HepG2 (cell line): ENCODE measurements around the gene COL25A1. TPM values are rescaled to one million over a fixed set of nuclear protein-coding genes. Genes with fewer than 3 reads are reported as not detected.

Source experiments
- ATAC-seq: fragments of 200-7000 bp; cut with Tn5 transposase; 3 replicates; pipeline ENCODE4 v1.9.1; 2020; ENCODE audit warnings: mild to moderate bottlenecking, moderate library complexity
- BruUV-seq: library from RNA; stranded (reverse); fragments of 400-500 nt; replicated peaks from 2 replicates; lab custom pipeline; 2021; lab: Mats Ljungman, UMichigan
- CTCF ChIA-PET: fragments of 300-600 bp; formaldehyde crosslinking; extraction: SDS; loops from one replicate; lab custom pipeline; 2021; ENCODE audit warnings: low total read pairs, inconsistent platforms, low intra/inter-chr PET ratio; lab: Yijun Ruan, JAX
- POLR2A ChIA-PET: fragments of 350-600 bp; sonication (Branson Sonifier 250); formaldehyde crosslinking; loops from one replicate; lab custom pipeline; 2020; ENCODE audit warnings: antibody characterized with exemption, inconsistent platforms; lab: Yijun Ruan, JAX
- DNase-seq: peaks from one replicate; pipeline ENCODE4 v3.0.0-alpha.2; 2015; ENCODE audit warnings: low spot score
- FAIRE-seq: peaks from 3 replicates; lab custom pipeline; 2011; peaks lifted over from hg19 to GRCh38; lab: Jason Lieb, UNC
- H2AFZ ChIP-seq: one replicate; pipeline ENCODE4 v1.6.1; 2011; ENCODE audit warnings: low read length, inconsistent platforms
- H3K27ac ChIP-seq: fragments of 300-600 bp; 3 replicates; pipeline ENCODE4 v1.8.0; 2011; ENCODE audit warnings: mixed run types, mild to moderate bottlenecking, mixed read lengths, low read length, inconsistent platforms; ENCODE audit not compliant: insufficient read depth; ENCODE audit errors: extremely low read length
- H3K27me3 ChIP-seq, 2 experiments: fragments of 200-600 bp in 1 of 2; 2 replicates in 1 of 2; 3 replicates in 1 of 2; pipeline versions ENCODE4 v1.6.0 to v1.8.0; 2011; ENCODE audit warnings: low read length in 2 of 2, mild to moderate bottlenecking in 2 of 2, moderate library complexity in 2 of 2, inconsistent platforms in 1 of 2; ENCODE audit not compliant: insufficient read depth in 2 of 2, control insufficient read depth in 1 of 2
- H3K36me3 ChIP-seq, 2 experiments: fragments of 200-600 bp in 1 of 2; replicated peaks in 1 of 2; 2 replicates in 1 of 2; 3 replicates in 1 of 2; pipeline versions ENCODE4 v1.5.1 to v1.8.0; 2011; ENCODE audit warnings: low read length in 2 of 2, inconsistent platforms in 1 of 2; ENCODE audit not compliant: insufficient read depth in 2 of 2, control insufficient read depth in 1 of 2
- H3K4me1 ChIP-seq: 2 replicates; pipeline ENCODE4 v1.5.1; 2012; ENCODE audit warnings: low read length, inconsistent platforms; ENCODE audit not compliant: insufficient read depth
- H3K4me2 ChIP-seq: 2 replicates; pipeline ENCODE4 v1.6.0; 2011; ENCODE audit warnings: low read depth, low read length, inconsistent platforms
- H3K4me3 ChIP-seq, 3 experiments: fragments of 200-600 bp in 1 of 3; sonication (generic), shearing (Covaris generic) in 1 of 3; replicated peaks in 1 of 3; 2 replicates each; pipeline ENCODE4 v1.5.1; 2011 to 2016; ENCODE audit warnings: low read length in 3 of 3, inconsistent platforms in 2 of 3, low read depth in 2 of 3, mild to moderate bottlenecking in 2 of 3, control low read depth in 1 of 3, mixed read lengths in 1 of 3; ENCODE audit not compliant: insufficient read depth in 1 of 3
- H3K79me2 ChIP-seq: one replicate; pipeline ENCODE4 v1.6.1; 2011; ENCODE audit warnings: low read length, inconsistent platforms; ENCODE audit not compliant: insufficient read depth
- H3K9ac ChIP-seq: 2 replicates; pipeline ENCODE4 v1.6.0; 2011; ENCODE audit warnings: mild to moderate bottlenecking, low read depth, low read length, inconsistent platforms; ENCODE audit not compliant: insufficient read depth
- H3K9me3 ChIP-seq: 2 replicates; pipeline ENCODE4 v1.5.1; 2012; ENCODE audit warnings: mild to moderate bottlenecking, low read length
- H4K20me1 ChIP-seq: 2 replicates; pipeline ENCODE4 v1.6.0; 2011; ENCODE audit warnings: inconsistent platforms, mild to moderate bottlenecking, low read length, moderate library complexity; ENCODE audit not compliant: insufficient read depth
- HNRNPUL1 ChIP-seq: fragments of 200-400 bp; formaldehyde crosslinking; IDR thresholded peaks from 2 replicates; pipeline ENCODE4 v1.6.1; 2017; ENCODE audit warnings: low read depth, mild to moderate bottlenecking, low read length, moderate library complexity
- MAFF ChIP-seq: IDR thresholded peaks from 2 replicates; pipeline ENCODE4 v1.6.1; 2011; ENCODE audit warnings: low read depth, low read length, improper control_type of control experiment
- RXRA ChIP-seq: sonication (generic); formaldehyde crosslinking; IDR thresholded peaks from 2 replicates; pipeline ENCODE4 v1.5.1; 2020; ENCODE audit warnings: missing genetic modification reagents
- ZNF362 ChIP-seq: sonication (generic); formaldehyde crosslinking; IDR thresholded peaks from 2 replicates; pipeline ENCODE4 v1.4.0; 2020; ENCODE audit warnings: missing genetic modification reagents, mild to moderate bottlenecking, borderline replicate concordance
- ZNF609 ChIP-seq: sonication (generic); formaldehyde crosslinking; IDR thresholded peaks from 2 replicates; pipeline ENCODE4 v1.4.0; 2020; ENCODE audit warnings: mild to moderate bottlenecking, missing genetic modification reagents, borderline replicate concordance
- WGBS: methylation state at CpG from one replicate; pipeline ENCODE4 v1.1.6; 2017; ENCODE audit warnings: low lambda C conversion rate; 5-methylcytosine and 5-hydroxymethylcytosine counted together
- in situ Hi-C: cut with HindIII; loops from 2 replicates; pipeline ENCODE4 v1.10.0; 2017; ENCODE audit warnings: low pct_unique_long_range_greater_than_20kb; ENCODE audit not compliant: extremely low pct_ligation_motif_present
- intact Hi-C: fragments of 100-400 bp; cut with micrococcal nuclease; formaldehyde crosslinking; loops from one replicate; pipeline ENCODE4 v1.10.0; 2022; ENCODE audit not compliant: unreplicated experiment
- polyA plus RNA-seq, 8 experiments: library from polyadenylated mRNA; depleted of rRNA in 3 of 8; stranded (reverse) in 7 of 8; unstranded in 1 of 8; fragments of >200 nt; fragmentation: Illumina TruSeq in 4 of 8; extraction: Trizol in 4 of 8; gene quantifications; 2 replicates each; pipeline versions ENCODE4 v1.2.1 to v1.2.3, GENCODE V29; 2011 to 2016; ENCODE audit warnings: low read depth in 4 of 8, missing spikeins in 1 of 8, mixed read lengths in 1 of 8; ENCODE audit not compliant: insufficient read depth in 1 of 8
- total RNA-seq, 5 experiments: library from RNA; depleted of rRNA; stranded (reverse); fragments of >200 nt; fragmentation: Illumina TruSeq; extraction: Trizol; gene quantifications; 2 replicates each; pipeline ENCODE4 v1.2.3, GENCODE V29; 2016; ENCODE audit warnings: low read depth in 1 of 5
- TF ChIP-seq, protein P1 (sequence below): sonication (generic); formaldehyde crosslinking; IDR thresholded peaks from 2 replicates; pipeline ENCODE4 v1.4.0; 2020; ENCODE audit warnings: missing genetic modification reagents, mild to moderate bottlenecking, borderline replicate concordance
- TF ChIP-seq, protein P2 (sequence below): sonication (generic); formaldehyde crosslinking; IDR thresholded peaks from 2 replicates; pipeline ENCODE4 v1.8.1; 2023; ENCODE audit warnings: mild to moderate bottlenecking, inconsistent platforms, moderate library complexity, missing genetic modification reagents, borderline replicate concordance

COL25A1 gene
- total and polyA plus RNA-seq, 2 of the 13 experiments (the other 11 are each of a cell fraction or from before 2014, with no cell fraction given), result not detected

- no peak for TF ChIP-seq ZNF609 (CRISPR knock-in tag)
These were observed 291.0 kb downstream of the COL25A1 start (continued) for GRCh38 chr4:109011241-109012026.

GRCh38 chr4:109010521-109010920, 291.9 kb downstream of the COL25A1 start:
- BruUV-seq, result no TSS peak

More at GRCh38 chr4:109010521-109010920, 291.9 kb downstream of the COL25A1 start:
- Histone ChIP-seq H3K9me3 (no peaks in the 10 kb centered on the region), H3K79me2 (no peaks in the 10 kb centered on the region), H2AFZ (no peak overlapping the region), H3K27me3 (no peaks in the 10 kb centered on the region), H3K4me2 (no peak overlapping the region), H3K27ac (no peak overlapping the region), H3K4me3 (no peak overlapping the region), H4K20me1 (no peaks in the 10 kb centered on the region), H3K4me1 (no peaks in the 10 kb centered on the region), H3K9ac (no peak overlapping the region), H3K36me3 (no peaks in the 10 kb centered on the region)
- ChIA-PET POLR2A (no interaction called here), CTCF (no interaction called here)
- ATAC-seq (no peak), FAIRE-seq (no peak), DNase-seq (no peak)
- 47% methylated on average over 2 of the region's 2 CpGs for WGBS
- TF ChIP-seq ZNF362 (no peak), HNRNPUL1 (no peak), RXRA (no peak), MAFF (no peak)
- TF ChIP-seq, protein P1, sequence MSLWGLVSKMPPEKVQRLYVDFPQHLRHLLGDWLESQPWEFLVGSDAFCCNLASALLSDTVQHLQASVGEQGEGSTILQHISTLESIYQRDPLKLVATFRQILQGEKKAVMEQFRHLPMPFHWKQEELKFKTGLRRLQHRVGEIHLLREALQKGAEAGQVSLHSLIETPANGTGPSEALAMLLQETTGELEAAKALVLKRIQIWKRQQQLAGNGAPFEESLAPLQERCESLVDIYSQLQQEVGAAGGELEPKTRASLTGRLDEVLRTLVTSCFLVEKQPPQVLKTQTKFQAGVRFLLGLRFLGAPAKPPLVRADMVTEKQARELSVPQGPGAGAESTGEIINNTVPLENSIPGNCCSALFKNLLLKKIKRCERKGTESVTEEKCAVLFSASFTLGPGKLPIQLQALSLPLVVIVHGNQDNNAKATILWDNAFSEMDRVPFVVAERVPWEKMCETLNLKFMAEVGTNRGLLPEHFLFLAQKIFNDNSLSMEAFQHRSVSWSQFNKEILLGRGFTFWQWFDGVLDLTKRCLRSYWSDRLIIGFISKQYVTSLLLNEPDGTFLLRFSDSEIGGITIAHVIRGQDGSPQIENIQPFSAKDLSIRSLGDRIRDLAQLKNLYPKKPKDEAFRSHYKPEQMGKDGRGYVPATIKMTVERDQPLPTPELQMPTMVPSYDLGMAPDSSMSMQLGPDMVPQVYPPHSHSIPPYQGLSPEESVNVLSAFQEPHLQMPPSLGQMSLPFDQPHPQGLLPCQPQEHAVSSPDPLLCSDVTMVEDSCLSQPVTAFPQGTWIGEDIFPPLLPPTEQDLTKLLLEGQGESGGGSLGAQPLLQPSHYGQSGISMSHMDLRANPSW, result no peak
- TF ChIP-seq, protein P2, sequence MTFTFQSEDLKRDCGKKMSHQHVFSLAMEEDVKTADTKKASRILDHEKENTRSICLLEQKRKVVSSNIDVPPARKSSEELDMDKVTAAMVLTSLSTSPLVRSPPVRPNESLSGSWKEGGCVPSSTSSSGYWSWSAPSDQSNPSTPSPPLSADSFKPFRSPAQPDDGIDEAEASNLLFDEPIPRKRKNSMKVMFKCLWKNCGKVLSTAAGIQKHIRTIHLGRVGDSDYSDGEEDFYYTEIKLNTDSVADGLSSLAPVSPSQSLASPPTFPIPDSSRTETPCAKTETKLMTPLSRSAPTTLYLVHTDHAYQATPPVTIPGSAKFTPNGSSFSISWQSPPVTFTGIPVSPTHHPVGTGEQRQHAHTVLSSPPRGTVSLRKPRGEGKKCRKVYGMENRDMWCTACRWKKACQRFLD (CRISPR knock-in tag), result no peak
- intact Hi-C loops (no loop called here), in situ Hi-C loops (no loop called here)
